ENCODE results near the gene RNF217. TPM values are rescaled to one million over a fixed set of nuclear protein-coding genes. Genes with fewer than 3 reads are reported as not detected.

RNF217 gene
- polyA plus RNA-seq, 1 donor (not counting 4 experiments of a cell fraction or from before 2014, with no cell fraction given) = 44.0 TPM

- peaks cover 23% of the 10 kb centered on the region for H3K4me1 ChIP-seq (ENCODE audit: control insufficient read depth, extremely low read depth, insufficient read depth, low read length)
- DNase-seq (ENCODE audit: low read depth, low spot score) (no peak), FAIRE-seq (peak; percentile 62)
- no peaks in the 10 kb centered on the region for H4K20me1 ChIP-seq (ENCODE audit: control insufficient read depth, extremely low read depth, insufficient read depth, low read length)
- H2AFZ ChIP-seq (ENCODE audit: control insufficient read depth, low read length) = no peak overlapping the region
- no peak overlapping the region for H3K27ac ChIP-seq (ENCODE audit: control insufficient read depth, insufficient read depth, low read length)
- H3K36me3 ChIP-seq (ENCODE audit: control insufficient read depth in 2 of 2, extremely low read depth in 1 of 2, insufficient read depth in 2 of 2, low read length in 2 of 2) = peaks cover 4 to 7% of the 10 kb centered on the region in 2 experiments
- H3K9me3 ChIP-seq (ENCODE audit: control insufficient read depth, low read depth, low read length) = no peaks in the 10 kb centered on the region
- H3K4me3 ChIP-seq (ENCODE audit: control insufficient read depth in 2 of 3, extremely low read depth in 1 of 3, insufficient read depth in 2 of 3, low read depth in 1 of 3, low read length in 3 of 3) = no peak overlapping the region
- H3K27me3 ChIP-seq (ENCODE audit: control insufficient read depth, extremely low read depth, insufficient read depth, low read length) = no peaks in the 10 kb centered on the region
- TF ChIP-seq CTCF (optimal IDR thresholded peaks at IDR 0.05 in 1 of 3, IDR thresholded peaks at IDR 0.05 in 1 of 3, conservative IDR thresholded peaks at IDR 0.05 in 1 of 3; ENCODE audit: extremely low read depth in 1 of 3, insufficient read depth in 2 of 3, low read length in 3 of 3) (no peak), EZH2 (IDR thresholded peaks at IDR 0.05; ENCODE audit: low read length) (no peak)
- no peak overlapping the region for H3K9ac ChIP-seq (ENCODE audit: control insufficient read depth, extremely low read depth, insufficient read depth, low read length)
- H3K79me2 ChIP-seq (ENCODE audit: control insufficient read depth, insufficient read depth, low read length) = peaks cover 69% of the 10 kb centered on the region
- dilution Hi-C loops (cut with MboI; ENCODE audit: extremely low pct_ligation_motif_present, low sequenced_read_pairs) = no loop called here
- H3K9me1 ChIP-seq (ENCODE audit: control insufficient read depth, extremely low read depth, insufficient read depth, low read length) = no peaks in the 10 kb centered on the region
- H3K4me2 ChIP-seq (ENCODE audit: control insufficient read depth, extremely low read depth, insufficient read depth, low read depth, low read length) = no peak overlapping the region
Measured at GRCh38 chr6:124999105-124999764, 37.0 kb downstream of the RNF217 start.

GRCh38 chr6:125001684-125002405 is 39.6 kb downstream of the RNF217 start:
- H3K27me3 ChIP-seq (ENCODE audit: control insufficient read depth, extremely low read depth, insufficient read depth, low read length) = no peaks in the 10 kb centered on the region
- dilution Hi-C loops (cut with MboI; ENCODE audit: extremely low pct_ligation_motif_present, low sequenced_read_pairs) = no loop called here
- no peak overlapping the region for H3K4me2 ChIP-seq (ENCODE audit: control insufficient read depth, extremely low read depth, insufficient read depth, low read depth, low read length)
- FAIRE-seq (peak; percentile 43), DNase-seq (ENCODE audit: low read depth, low spot score) (no peak)
- H3K27ac ChIP-seq (ENCODE audit: control insufficient read depth, insufficient read depth, low read length) = no peak overlapping the region
- H3K9me1 ChIP-seq (ENCODE audit: control insufficient read depth, extremely low read depth, insufficient read depth, low read length) = no peaks in the 10 kb centered on the region
- no peak overlapping the region for H2AFZ ChIP-seq (ENCODE audit: control insufficient read depth, low read length)
- H3K4me1 ChIP-seq (ENCODE audit: control insufficient read depth, extremely low read depth, insufficient read depth, low read length) = peaks cover 9% of the 10 kb centered on the region
- TF ChIP-seq EZH2 (IDR thresholded peaks at IDR 0.05; ENCODE audit: low read length) (no peak), CTCF (optimal IDR thresholded peaks at IDR 0.05 in 1 of 3, IDR thresholded peaks at IDR 0.05 in 1 of 3, conservative IDR thresholded peaks at IDR 0.05 in 1 of 3; ENCODE audit: extremely low read depth in 1 of 3, insufficient read depth in 2 of 3, low read length in 3 of 3) (no peak)
- no peak overlapping the region for H3K9ac ChIP-seq (ENCODE audit: control insufficient read depth, extremely low read depth, insufficient read depth, low read length)
- no peak overlapping the region for H3K4me3 ChIP-seq (ENCODE audit: control insufficient read depth in 2 of 3, extremely low read depth in 1 of 3, insufficient read depth in 2 of 3, low read depth in 1 of 3, low read length in 3 of 3)
- no peaks in the 10 kb centered on the region for H4K20me1 ChIP-seq (ENCODE audit: control insufficient read depth, extremely low read depth, insufficient read depth, low read length)
- H3K36me3 ChIP-seq (ENCODE audit: control insufficient read depth in 2 of 2, extremely low read depth in 1 of 2, insufficient read depth in 2 of 2, low read length in 2 of 2) = peaks cover 4 to 7% of the 10 kb centered on the region in 2 experiments
- H3K9me3 ChIP-seq (ENCODE audit: control insufficient read depth, low read depth, low read length) = no peaks in the 10 kb centered on the region
- H3K79me2 ChIP-seq (ENCODE audit: control insufficient read depth, insufficient read depth, low read length) = peaks cover 60% of the 10 kb centered on the region
